H9 (cell line): Measurements from ENCODE around the gene MAGI1. TPM values are rescaled to one million over a fixed set of nuclear protein-coding genes. Genes with fewer than 3 reads are reported as not detected.

Source experiments
- DNase-seq: peaks from one replicate; pipeline ENCODE4 v3.0.0-alpha.2; 2017
- H2AFZ ChIP-seq: one replicate; pipeline ENCODE4 v1.6.1; 2013; ENCODE audit warnings: mild to moderate bottlenecking, low read length, control low read depth, moderate library complexity
- H2AK5ac ChIP-seq: 2 replicates; pipeline ENCODE4 v1.6.1; 2013; ENCODE audit warnings: low read length, control low read depth, mixed read lengths; ENCODE audit not compliant: insufficient read length
- H2BK120ac ChIP-seq: one replicate; pipeline ENCODE4 v1.6.1; 2013; ENCODE audit warnings: low read depth, mild to moderate bottlenecking, low read length, control low read depth, inconsistent platforms; ENCODE audit not compliant: poor library complexity, severe bottlenecking
- H2BK12ac ChIP-seq: 2 replicates; pipeline ENCODE4 v1.6.1; 2013; ENCODE audit warnings: low read length, control low read depth, mixed read lengths, low read depth; ENCODE audit not compliant: insufficient read length
- H2BK15ac ChIP-seq: 2 replicates; pipeline ENCODE4 v1.6.1; 2013; ENCODE audit warnings: low read depth, low read length, control low read depth
- H2BK20ac ChIP-seq: one replicate; pipeline ENCODE4 v1.6.1; 2013; ENCODE audit warnings: low read depth, mild to moderate bottlenecking, low read length, control low read depth, inconsistent platforms; ENCODE audit not compliant: poor library complexity, severe bottlenecking
- H2BK5ac ChIP-seq: 2 replicates; pipeline ENCODE4 v1.6.1; 2013; ENCODE audit warnings: low read length, control low read depth, mixed read lengths; ENCODE audit not compliant: insufficient read length
- H3K14ac ChIP-seq: 2 replicates; pipeline ENCODE4 v1.6.1; 2013; ENCODE audit warnings: low read length, control low read depth; ENCODE audit not compliant: insufficient read depth
- H3K18ac ChIP-seq: 2 replicates; pipeline ENCODE4 v1.6.1; 2013; ENCODE audit warnings: low read depth, mild to moderate bottlenecking, mixed read lengths, low read length, control low read depth; ENCODE audit not compliant: insufficient read length
- H3K23ac ChIP-seq: 2 replicates; pipeline ENCODE4 v1.6.1; 2013; ENCODE audit warnings: low read length, control low read depth, mixed read lengths, low read depth; ENCODE audit not compliant: insufficient read length
- H3K23me2 ChIP-seq: 2 replicates; pipeline ENCODE4 v1.6.1; 2013; ENCODE audit warnings: low read depth, mild to moderate bottlenecking, mixed read lengths, low read length, control low read depth; ENCODE audit not compliant: insufficient read length, poor library complexity, severe bottlenecking
- H3K27ac ChIP-seq: 2 replicates; pipeline ENCODE4 v1.5.1; 2013; ENCODE audit warnings: low read length, control low read depth, mixed read lengths, low read depth; ENCODE audit not compliant: insufficient read length
- H3K27me3 ChIP-seq: 2 replicates; pipeline ENCODE4 v1.6.1; 2013; ENCODE audit warnings: low read length, control low read depth, inconsistent platforms; ENCODE audit not compliant: insufficient read depth
- H3K4ac ChIP-seq: 2 replicates; pipeline ENCODE4 v1.6.1; 2013; ENCODE audit warnings: low read depth, mild to moderate bottlenecking, control low read depth, inconsistent platforms, low read length, moderate library complexity
- H3K4me1 ChIP-seq: 2 replicates; pipeline ENCODE4 v1.6.1; 2013; ENCODE audit warnings: low read length, control low read depth, inconsistent platforms; ENCODE audit not compliant: insufficient read depth
- H3K4me2 ChIP-seq: 2 replicates; pipeline ENCODE4 v1.6.1; 2013; ENCODE audit warnings: low read length, control low read depth, mixed read lengths; ENCODE audit not compliant: insufficient read length, insufficient read depth
- H3K56ac ChIP-seq: 2 replicates; pipeline ENCODE4 v1.6.1; 2013; ENCODE audit warnings: low read depth, mild to moderate bottlenecking, mixed read lengths, low read length, control low read depth; ENCODE audit not compliant: insufficient read length
- H3K79me1 ChIP-seq: 2 replicates; pipeline ENCODE4 v1.6.1; 2013; ENCODE audit warnings: low read depth, mild to moderate bottlenecking, moderate library complexity, low read length, control low read depth, inconsistent platforms; ENCODE audit not compliant: insufficient read depth, poor library complexity, severe bottlenecking
- H3K79me2 ChIP-seq: 2 replicates; pipeline ENCODE4 v1.6.1; 2013; ENCODE audit warnings: low read length, control low read depth, inconsistent platforms; ENCODE audit not compliant: insufficient read depth
- H3K9ac ChIP-seq: 2 replicates; pipeline ENCODE4 v1.6.1; 2013; ENCODE audit warnings: low read length, control low read depth, mixed read lengths; ENCODE audit not compliant: insufficient read length; ENCODE audit errors: extremely low read depth
- H3K9me3 ChIP-seq: one replicate; pipeline ENCODE4 v1.6.1; 2013; ENCODE audit warnings: low read depth, low read length, inconsistent platforms; ENCODE audit not compliant: control insufficient read depth
- H3T11ph ChIP-seq: one replicate; pipeline ENCODE4 v1.6.1; 2013; ENCODE audit warnings: mild to moderate bottlenecking, low read length, control low read depth, inconsistent platforms
- H4K20me1 ChIP-seq: one replicate; pipeline ENCODE4 v1.6.1; 2013; ENCODE audit not compliant: control insufficient read depth, insufficient read length, insufficient read depth
- H4K5ac ChIP-seq: 2 replicates; pipeline ENCODE4 v1.6.1; 2013; ENCODE audit warnings: low read depth, mild to moderate bottlenecking, mixed read lengths, low read length, control low read depth; ENCODE audit not compliant: insufficient read length
- H4K8ac ChIP-seq: replicated peaks from 2 replicates; pipeline ENCODE4 v1.6.1; 2013; ENCODE audit warnings: low read length, control low read depth, mixed read lengths, low read depth; ENCODE audit not compliant: insufficient read length
- H4K91ac ChIP-seq: 2 replicates; pipeline ENCODE4 v1.6.1; 2013; ENCODE audit warnings: low read depth, mild to moderate bottlenecking, moderate library complexity, mixed read lengths, low read length, control low read depth; ENCODE audit not compliant: insufficient read length
- H3K27ac Mint-ChIP-seq, 3 experiments: 2 replicates in 2 of 3; 3 replicates in 1 of 3; pipeline ENCODE4 v1.8.0; 2020 to 2021; ENCODE audit warnings: mixed read lengths in 3 of 3, mild to moderate bottlenecking in 1 of 3, moderate library complexity in 1 of 3
- H3K27me3 Mint-ChIP-seq: 2 replicates; pipeline ENCODE4 v1.8.0; 2021; ENCODE audit warnings: low read depth, mild to moderate bottlenecking, moderate library complexity, mixed read lengths
- H3K36me3 Mint-ChIP-seq, 3 experiments: 2 replicates in 2 of 3; 3 replicates in 1 of 3; pipeline ENCODE4 v1.8.0; 2020 to 2021; ENCODE audit warnings: low read depth in 3 of 3, mixed read lengths in 3 of 3; ENCODE audit not compliant: insufficient read depth in 1 of 3
- H3K4me1 Mint-ChIP-seq, 2 experiments: 2 replicates each; pipeline ENCODE4 v1.8.0; 2020; ENCODE audit warnings: mixed read lengths in 2 of 2
- H3K4me3 Mint-ChIP-seq, 2 experiments: 2 replicates in 1 of 2; 3 replicates in 1 of 2; pipeline ENCODE4 v1.8.0; 2020 to 2021; ENCODE audit warnings: mild to moderate bottlenecking in 2 of 2, mixed read lengths in 2 of 2, moderate library complexity in 1 of 2
- H3K9me3 Mint-ChIP-seq, 2 experiments: 2 replicates in 1 of 2; 3 replicates in 1 of 2; pipeline ENCODE4 v1.8.0; 2020; ENCODE audit warnings: mild to moderate bottlenecking in 2 of 2, mixed read lengths in 2 of 2, moderate library complexity in 1 of 2
- WGBS: extraction: QIAGEN DNeasy Blood & Tissue Kit; methylation state at CpG from one replicate; pipeline ENCODE4 v1.1.7; 2013; ENCODE audit warnings: missing lambda C conversion rate, low lambda C conversion rate, mixed read lengths; ENCODE audit not compliant: insufficient read length; ENCODE audit errors: extremely low coverage; 5-methylcytosine and 5-hydroxymethylcytosine counted together
- total RNA-seq: library from RNA; stranded (reverse); gene quantifications from 2 replicates; pipeline ENCODE4 v1.2.1, GENCODE V29; 2021
- TF ChIP-seq, protein P1 (sequence below): fragments of 200-600 bp; sonication (generic); conservative IDR thresholded peaks from 3 replicates; pipeline ENCODE4 v1.8.0; 2021; ENCODE audit warnings: antibody characterized with exemption, mild to moderate bottlenecking

The MAGI1 gene
- total RNA-seq, 1 experiment from 2014 or later, result 65.7 TPM

DNA sequence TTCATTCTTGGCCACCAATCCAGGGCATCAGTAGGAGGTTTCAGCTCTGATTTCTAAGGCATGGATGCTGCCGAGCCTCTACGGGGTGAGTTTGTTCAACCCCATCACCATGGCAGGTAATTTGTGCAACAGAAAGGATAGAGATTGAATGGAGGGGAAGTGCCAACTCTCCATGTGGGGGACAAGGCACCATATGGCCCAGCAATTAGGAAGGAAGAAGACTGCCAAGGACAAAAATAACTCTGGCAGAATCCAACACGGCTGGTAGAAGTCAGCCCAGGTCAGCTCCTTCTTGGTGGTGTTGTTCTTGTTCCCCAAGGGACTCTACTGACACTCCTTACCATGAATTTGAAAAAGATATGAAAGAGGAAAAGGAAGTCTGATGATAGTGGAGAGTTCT lies 503.9 kb downstream of the MAGI1 start:
- H4K20me1 ChIP-seq, result no peaks in the 10 kb centered on the region
- no peaks in the 10 kb centered on the region for H3K23me2 ChIP-seq
- WGBS, result no CpG with 5 or more reads among the region's 3 CpGs
- Mint-ChIP-seq H3K4me3 (no peak overlapping the region), H3K9me3 (no peaks in the 10 kb centered on the region), H3K27ac (no peak overlapping the region), H3K27me3 (no peaks in the 10 kb centered on the region), H3K4me1 (peaks cover 43 to 48% of the 10 kb centered on the region in 2 experiments), H3K36me3 (no peaks in the 10 kb centered on the region)
- no peak overlapping the region for H3K56ac ChIP-seq
- H2BK15ac ChIP-seq, result no peak overlapping the region
- H3K9me3 ChIP-seq, result no peaks in the 10 kb centered on the region
- no peak for DNase-seq
- H2BK120ac ChIP-seq, result no peak overlapping the region
- no peak overlapping the region for H2BK5ac ChIP-seq
- H3K23ac ChIP-seq, result no peak overlapping the region
- H3K4me1 ChIP-seq, result peaks cover 18% of the 10 kb centered on the region
- no peaks in the 10 kb centered on the region for H3K79me1 ChIP-seq
- H2AFZ ChIP-seq, result no peak overlapping the region
- peaks cover 11% of the 10 kb centered on the region; the same call in 1 of the 2 replicates for H3K79me2 ChIP-seq
- H2AK5ac ChIP-seq, result no peak overlapping the region
- no peak overlapping the region for H2BK20ac ChIP-seq
- no peak overlapping the region for H3K18ac ChIP-seq
- TF ChIP-seq, protein P1, sequence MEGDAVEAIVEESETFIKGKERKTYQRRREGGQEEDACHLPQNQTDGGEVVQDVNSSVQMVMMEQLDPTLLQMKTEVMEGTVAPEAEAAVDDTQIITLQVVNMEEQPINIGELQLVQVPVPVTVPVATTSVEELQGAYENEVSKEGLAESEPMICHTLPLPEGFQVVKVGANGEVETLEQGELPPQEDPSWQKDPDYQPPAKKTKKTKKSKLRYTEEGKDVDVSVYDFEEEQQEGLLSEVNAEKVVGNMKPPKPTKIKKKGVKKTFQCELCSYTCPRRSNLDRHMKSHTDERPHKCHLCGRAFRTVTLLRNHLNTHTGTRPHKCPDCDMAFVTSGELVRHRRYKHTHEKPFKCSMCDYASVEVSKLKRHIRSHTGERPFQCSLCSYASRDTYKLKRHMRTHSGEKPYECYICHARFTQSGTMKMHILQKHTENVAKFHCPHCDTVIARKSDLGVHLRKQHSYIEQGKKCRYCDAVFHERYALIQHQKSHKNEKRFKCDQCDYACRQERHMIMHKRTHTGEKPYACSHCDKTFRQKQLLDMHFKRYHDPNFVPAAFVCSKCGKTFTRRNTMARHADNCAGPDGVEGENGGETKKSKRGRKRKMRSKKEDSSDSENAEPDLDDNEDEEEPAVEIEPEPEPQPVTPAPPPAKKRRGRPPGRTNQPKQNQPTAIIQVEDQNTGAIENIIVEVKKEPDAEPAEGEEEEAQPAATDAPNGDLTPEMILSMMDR, result no peak
- no peak overlapping the region for H3K4me2 ChIP-seq
- no peak overlapping the region for H3K4ac ChIP-seq
- H4K8ac ChIP-seq, result no peak overlapping the region
- no peak overlapping the region for H3K27ac ChIP-seq
- H3K27me3 ChIP-seq, result no peaks in the 10 kb centered on the region
- no peak overlapping the region for H3K14ac ChIP-seq
- no peak overlapping the region for H4K91ac ChIP-seq
- no peak overlapping the region for H3T11ph ChIP-seq
- H2BK12ac ChIP-seq, result no peak overlapping the region
- no peak overlapping the region for H4K5ac ChIP-seq
- H3K9ac ChIP-seq, result no peak overlapping the region
